Uterus (tissue), 2 donors: ENCODE results near the gene DHODH.

ENCODE experiments used
- CTCF ChIP-seq, 4 experiments: fragments of 200-600 bp in 2 of 4; fragments of 450-650 bp in 2 of 4; sonication (generic) in 2 of 4; IDR thresholded peaks; one replicate each; pipeline ENCODE4 v1.5.1; 2016 to 2019; ENCODE audit warnings: antibody characterized with exemption in 4 of 4, mild to moderate bottlenecking in 2 of 4, moderate library complexity in 1 of 4
- POLR2A ChIP-seq, 2 donors: fragments of 450-650 bp; IDR thresholded peaks; one replicate each; pipeline ENCODE4 v1.6.1; 2016; ENCODE audit warnings: antibody characterized with exemption in 2 of 2, mild to moderate bottlenecking in 1 of 2, moderate library complexity in 1 of 2

GRCh38 chr16:72014675-72015074 lies 6.1 kb downstream of the DHODH start:
- TF ChIP-seq CTCF (IDR thresholded peaks at IDR 0.05) (no peak), POLR2A (IDR thresholded peaks at IDR 0.05) (no peak)
